Caco-2 (cell line): ENCODE results near the gene ZBTB42. TPM values are rescaled to one million over a fixed set of nuclear protein-coding genes. Genes with fewer than 3 reads are reported as not detected.

Experiments
- BruUV-seq: library from RNA; stranded (reverse); fragments of 400-500 nt; replicated peaks from 2 replicates; lab custom pipeline; 2021; lab: Mats Ljungman, UMichigan
- CTCF ChIA-PET: fragments of 300-600 bp; sonication (Branson Sonifier 250); formaldehyde crosslinking; loops from one replicate; lab custom pipeline; 2022; ENCODE audit warnings: antibody characterized with exemption; lab: Charles Lee
- POLR2A ChIA-PET: fragments of 300-600 bp; sonication (Branson Sonifier 250); formaldehyde crosslinking; loops from one replicate; lab custom pipeline; 2022; ENCODE audit warnings: antibody characterized with exemption; lab: Charles Lee
- DNase-seq, 2 experiments: peaks; one replicate each; pipeline versions ENCODE4 v3.0.0 to v3.0.0-alpha.2; 2020 to 2022
- H3K27me3 ChIP-seq: replicated peaks from 2 replicates; pipeline ENCODE4 v1.6.0; 2011; ENCODE audit warnings: low read length; ENCODE audit not compliant: control insufficient read depth, insufficient read depth
- H3K36me3 ChIP-seq: 2 replicates; pipeline ENCODE4 v1.5.1; 2011; ENCODE audit warnings: low read length; ENCODE audit not compliant: control insufficient read depth, insufficient read depth
- H3K4me1 ChIP-seq: fragments of 250-450 bp; sonication (Bioruptor Pico); 2 replicates; pipeline ENCODE4 v1.5.1; 2020; ENCODE audit warnings: mild to moderate bottlenecking
- H3K4me3 ChIP-seq: 2 replicates; pipeline ENCODE4 v1.5.1; 2011; ENCODE audit warnings: low read depth, mild to moderate bottlenecking, control low read depth, low read length
- H3K9me3 ChIP-seq: fragments of 250-450 bp; sonication (Bioruptor Pico); 2 replicates; pipeline ENCODE4 v1.5.1; 2020; ENCODE audit warnings: mild to moderate bottlenecking, moderate library complexity
- H3K27ac Mint-ChIP-seq: one replicate; pipeline ENCODE4 v1.8.0; 2022; ENCODE audit warnings: mixed read lengths; ENCODE audit not compliant: unreplicated experiment
- H3K27me3 Mint-ChIP-seq: one replicate; pipeline ENCODE4 v1.8.0; 2022; ENCODE audit warnings: mixed read lengths; ENCODE audit not compliant: insufficient read depth, unreplicated experiment
- H3K36me3 Mint-ChIP-seq: one replicate; pipeline ENCODE4 v1.8.0; 2022; ENCODE audit warnings: mild to moderate bottlenecking, mixed read lengths; ENCODE audit not compliant: insufficient read depth, unreplicated experiment
- H3K4me1 Mint-ChIP-seq: one replicate; pipeline ENCODE4 v1.8.0; 2022; ENCODE audit warnings: low read depth, mixed read lengths; ENCODE audit not compliant: unreplicated experiment
- H3K4me3 Mint-ChIP-seq: one replicate; pipeline ENCODE4 v1.8.0; 2022; ENCODE audit warnings: mild to moderate bottlenecking, moderate library complexity, mixed read lengths; ENCODE audit not compliant: unreplicated experiment
- H3K9me3 Mint-ChIP-seq: one replicate; pipeline ENCODE4 v1.8.0; 2022; ENCODE audit warnings: mixed read lengths; ENCODE audit not compliant: unreplicated experiment
- CTCF ChIP-seq, 2 experiments: fragments of 200-600 bp in 1 of 2; IDR thresholded peaks; 1 replicate in 1 of 2; 2 replicates in 1 of 2; pipeline versions ENCODE4 v1.5.1 to v1.8.0; 2011 to 2022; ENCODE audit warnings: antibody characterized with exemption in 1 of 2, control low read depth in 1 of 2, inconsistent platforms in 1 of 2, low read depth in 1 of 2, low read length in 1 of 2, mild to moderate bottlenecking in 1 of 2, moderate library complexity in 1 of 2; ENCODE audit not compliant: insufficient read depth in 1 of 2, severe bottlenecking in 1 of 2, unreplicated experiment in 1 of 2
- intact Hi-C: fragments of 100-400 bp; cut with micrococcal nuclease; formaldehyde crosslinking; loops from one replicate; pipeline ENCODE4 v1.10.0; 2022; ENCODE audit not compliant: unreplicated experiment
- total RNA-seq: library from RNA; stranded (reverse); gene quantifications from 2 replicates; pipeline ENCODE4 v1.2.3, GENCODE V29; 2022

The ZBTB42 gene
- total RNA-seq, 1 experiment from 2014 or later, result 9.7 TPM

- DNase-seq, result no peak
- TF ChIP-seq CTCF (IDR thresholded peaks at IDR 0.05; ENCODE audit: insufficient read depth in 1 of 2, low read depth in 1 of 2, low read length in 1 of 2, severe bottlenecking in 1 of 2, unreplicated experiment in 1 of 2), result no peak
- intact Hi-C loops, result no loop called here
- no peaks in the 10 kb centered on the region for H3K9me3 ChIP-seq
- H3K9me3 Mint-ChIP-seq, result no peaks in the 10 kb centered on the region
- no peaks in the 10 kb centered on the region for H3K4me1 ChIP-seq
- ChIA-PET POLR2A (no interaction called here), CTCF (no interaction called here)
- BruUV-seq, result no TSS peak
- H3K4me3 Mint-ChIP-seq, result no peak overlapping the region
- H3K27me3 ChIP-seq, result no peaks in the 10 kb centered on the region
- H3K36me3 ChIP-seq, result no peaks in the 10 kb centered on the region
- no peaks in the 10 kb centered on the region for H3K27me3 Mint-ChIP-seq
- no peak overlapping the region for H3K4me3 ChIP-seq
- no peaks in the 10 kb centered on the region for H3K4me1 Mint-ChIP-seq
- H3K27ac Mint-ChIP-seq, result no peak overlapping the region
- H3K36me3 Mint-ChIP-seq, result peaks cover 10% of the 10 kb centered on the region
Observed at GRCh38 chr14:104786726-104787675, 13.9 kb upstream of the ZBTB42 start.

DNA sequence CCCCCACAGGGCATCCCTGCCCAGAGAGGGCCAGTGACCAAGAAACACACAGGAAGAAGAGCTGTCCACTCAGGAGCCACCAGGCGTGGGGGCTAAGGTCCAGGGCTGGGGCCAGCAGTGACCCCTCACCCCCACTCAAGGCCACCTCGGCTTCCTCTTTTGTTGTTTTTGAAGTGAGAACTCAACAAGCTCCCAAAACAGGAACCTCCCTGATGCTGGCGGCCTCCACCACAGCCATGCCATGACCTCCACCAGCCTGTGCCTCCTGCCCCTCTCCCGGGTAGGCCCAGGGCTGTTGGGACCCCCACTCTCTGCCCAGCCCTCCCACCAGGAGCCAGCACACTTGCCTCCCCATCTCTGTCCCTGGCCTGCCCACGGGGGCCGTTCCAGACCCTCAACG is 13.2 kb upstream of the ZBTB42 start:
- Mint-ChIP-seq H3K36me3 (peaks cover 10% of the 10 kb centered on the region), H3K9me3 (no peaks in the 10 kb centered on the region), H3K27me3 (no peaks in the 10 kb centered on the region), H3K4me3 (no peak overlapping the region), H3K27ac (no peak overlapping the region), H3K4me1 (no peaks in the 10 kb centered on the region)
- H3K4me3 ChIP-seq, result no peak overlapping the region
- intact Hi-C loops, result no loop called here
- no peaks in the 10 kb centered on the region for H3K4me1 ChIP-seq
- H3K36me3 ChIP-seq, result no peaks in the 10 kb centered on the region
- POLR2A ChIA-PET, result no interaction called here
- no peak for TF ChIP-seq CTCF (IDR thresholded peaks at IDR 0.05; ENCODE audit: insufficient read depth in 1 of 2, low read depth in 1 of 2, low read length in 1 of 2, severe bottlenecking in 1 of 2, unreplicated experiment in 1 of 2)
- H3K9me3 ChIP-seq, result no peaks in the 10 kb centered on the region
- BruUV-seq, result no TSS peak
- CTCF ChIA-PET, result no interaction called here
- H3K27me3 ChIP-seq, result no peaks in the 10 kb centered on the region
- no peak for DNase-seq

- Mint-ChIP-seq H3K36me3 (peaks cover 10% of the 10 kb centered on the region), H3K27ac (no peak overlapping the region), H3K4me1 (no peaks in the 10 kb centered on the region), H3K9me3 (no peaks in the 10 kb centered on the region), H3K27me3 (no peaks in the 10 kb centered on the region), H3K4me3 (no peak overlapping the region)
- H3K4me1 ChIP-seq, result no peaks in the 10 kb centered on the region
- POLR2A ChIA-PET, result no interaction called here
- H3K9me3 ChIP-seq, result no peaks in the 10 kb centered on the region
- DNase-seq, result no peak
- H3K36me3 ChIP-seq, result no peaks in the 10 kb centered on the region
- BruUV-seq, result no TSS peak
- CTCF ChIA-PET, result no interaction called here
- no peaks in the 10 kb centered on the region for H3K27me3 ChIP-seq
- intact Hi-C loops, result no loop called here
- H3K4me3 ChIP-seq, result no peak overlapping the region
- no peak for TF ChIP-seq CTCF (IDR thresholded peaks at IDR 0.05; ENCODE audit: insufficient read depth in 1 of 2, low read depth in 1 of 2, low read length in 1 of 2, severe bottlenecking in 1 of 2, unreplicated experiment in 1 of 2)
Observed at GRCh38 chr14:104788161-104788818, 12.6 kb upstream of the ZBTB42 start.
